HepG2 (cell line): ENCODE measurements around the gene CGB5. TPM values are rescaled to one million over a fixed set of nuclear protein-coding genes. Genes with fewer than 3 reads are reported as not detected.
"Not testable (repeated sequence)": the region's sequence is repeated elsewhere in the genome, so short reads cannot be mapped to it uniquely, and the experiment has no call there.

Experiments
- ATAC-seq: fragments of 200-7000 bp; cut with Tn5 transposase; 3 replicates; pipeline ENCODE4 v1.9.1; 2020; ENCODE audit warnings: mild to moderate bottlenecking, moderate library complexity
- BruUV-seq: library from RNA; stranded (reverse); fragments of 400-500 nt; replicated peaks from 2 replicates; lab custom pipeline; 2021; lab: Mats Ljungman, UMichigan
- CTCF ChIA-PET: fragments of 300-600 bp; formaldehyde crosslinking; extraction: SDS; loops from one replicate; lab custom pipeline; 2021; ENCODE audit warnings: low total read pairs, inconsistent platforms, low intra/inter-chr PET ratio; lab: Yijun Ruan, JAX
- POLR2A ChIA-PET: fragments of 350-600 bp; sonication (Branson Sonifier 250); formaldehyde crosslinking; loops from one replicate; lab custom pipeline; 2020; ENCODE audit warnings: antibody characterized with exemption, inconsistent platforms; lab: Yijun Ruan, JAX
- DNase-seq: peaks from one replicate; pipeline ENCODE4 v3.0.0-alpha.2; 2015; ENCODE audit warnings: low spot score
- FAIRE-seq: peaks from 3 replicates; lab custom pipeline; 2011; peaks lifted over from hg19 to GRCh38; lab: Jason Lieb, UNC
- H2AFZ ChIP-seq: one replicate; pipeline ENCODE4 v1.6.1; 2011; ENCODE audit warnings: low read length, inconsistent platforms
- H3K27ac ChIP-seq: fragments of 300-600 bp; 3 replicates; pipeline ENCODE4 v1.8.0; 2011; ENCODE audit warnings: mixed run types, mild to moderate bottlenecking, mixed read lengths, low read length, inconsistent platforms; ENCODE audit not compliant: insufficient read depth; ENCODE audit errors: extremely low read length
- H3K27me3 ChIP-seq, 2 experiments: fragments of 200-600 bp in 1 of 2; 2 replicates in 1 of 2; 3 replicates in 1 of 2; pipeline versions ENCODE4 v1.6.0 to v1.8.0; 2011; ENCODE audit warnings: low read length in 2 of 2, mild to moderate bottlenecking in 2 of 2, moderate library complexity in 2 of 2, inconsistent platforms in 1 of 2; ENCODE audit not compliant: insufficient read depth in 2 of 2, control insufficient read depth in 1 of 2
- H3K36me3 ChIP-seq, 2 experiments: fragments of 200-600 bp in 1 of 2; replicated peaks in 1 of 2; 2 replicates in 1 of 2; 3 replicates in 1 of 2; pipeline versions ENCODE4 v1.5.1 to v1.8.0; 2011; ENCODE audit warnings: low read length in 2 of 2, inconsistent platforms in 1 of 2; ENCODE audit not compliant: insufficient read depth in 2 of 2, control insufficient read depth in 1 of 2
- H3K4me1 ChIP-seq: 2 replicates; pipeline ENCODE4 v1.5.1; 2012; ENCODE audit warnings: low read length, inconsistent platforms; ENCODE audit not compliant: insufficient read depth
- H3K4me2 ChIP-seq: 2 replicates; pipeline ENCODE4 v1.6.0; 2011; ENCODE audit warnings: low read depth, low read length, inconsistent platforms
- H3K4me3 ChIP-seq, 3 experiments: fragments of 200-600 bp in 1 of 3; sonication (generic), shearing (Covaris generic) in 1 of 3; replicated peaks in 1 of 3; 2 replicates each; pipeline ENCODE4 v1.5.1; 2011 to 2016; ENCODE audit warnings: low read length in 3 of 3, inconsistent platforms in 2 of 3, low read depth in 2 of 3, mild to moderate bottlenecking in 2 of 3, control low read depth in 1 of 3, mixed read lengths in 1 of 3; ENCODE audit not compliant: insufficient read depth in 1 of 3
- H3K79me2 ChIP-seq: one replicate; pipeline ENCODE4 v1.6.1; 2011; ENCODE audit warnings: low read length, inconsistent platforms; ENCODE audit not compliant: insufficient read depth
- H3K9ac ChIP-seq: 2 replicates; pipeline ENCODE4 v1.6.0; 2011; ENCODE audit warnings: mild to moderate bottlenecking, low read depth, low read length, inconsistent platforms; ENCODE audit not compliant: insufficient read depth
- H3K9me3 ChIP-seq: 2 replicates; pipeline ENCODE4 v1.5.1; 2012; ENCODE audit warnings: mild to moderate bottlenecking, low read length
- H4K20me1 ChIP-seq: 2 replicates; pipeline ENCODE4 v1.6.0; 2011; ENCODE audit warnings: inconsistent platforms, mild to moderate bottlenecking, low read length, moderate library complexity; ENCODE audit not compliant: insufficient read depth
- CTCF ChIP-seq: sonication (generic); formaldehyde crosslinking; IDR thresholded peaks from 2 replicates; pipeline ENCODE4 v1.5.0; 2020; ENCODE audit warnings: mild to moderate bottlenecking, missing genetic modification reagents, moderate library complexity
- GATAD2A ChIP-seq: IDR thresholded peaks from 2 replicates; pipeline ENCODE4 v1.6.1; 2016
- HMGXB4 ChIP-seq, 2 experiments: sonication (generic) in 1 of 2; formaldehyde crosslinking in 1 of 2; IDR thresholded peaks; 2 replicates each; pipeline versions ENCODE4 v1.4.0 to v1.6.1; 2018 to 2020; ENCODE audit warnings: missing genetic modification reagents in 2 of 2, borderline replicate concordance in 1 of 2, low read depth in 1 of 2, mild to moderate bottlenecking in 1 of 2, missing biosample characterization in 1 of 2
- KDM2A ChIP-seq: sonication (generic); formaldehyde crosslinking; IDR thresholded peaks from 2 replicates; pipeline ENCODE4 v1.4.0; 2020; ENCODE audit warnings: low read depth, missing genetic modification reagents, borderline replicate concordance
- RAD21 ChIP-seq: fragments of 450-650 bp; formaldehyde crosslinking; IDR thresholded peaks from 2 replicates; pipeline ENCODE4 v1.5.0; 2020; ENCODE audit warnings: mild to moderate bottlenecking
- SKI ChIP-seq: fragments of 450-650 bp; IDR thresholded peaks from one replicate; pipeline ENCODE4 v1.6.1; 2018; ENCODE audit warnings: mild to moderate bottlenecking; ENCODE audit not compliant: partially characterized antibody
- SMC3 ChIP-seq: IDR thresholded peaks from 2 replicates; pipeline ENCODE4 v1.6.1; 2011; ENCODE audit warnings: low read length, improper control_type of control experiment
- STAG1 ChIP-seq: sonication (generic); formaldehyde crosslinking; IDR thresholded peaks from 2 replicates; pipeline ENCODE4 v1.4.0; 2020; ENCODE audit warnings: missing genetic modification reagents
- THAP9 ChIP-seq: sonication (generic); formaldehyde crosslinking; IDR thresholded peaks from 2 replicates; pipeline ENCODE4; 2020; ENCODE audit warnings: missing genetic modification reagents, mild to moderate bottlenecking, borderline replicate concordance
- THRA ChIP-seq: sonication (generic); formaldehyde crosslinking; IDR thresholded peaks from 2 replicates; pipeline ENCODE4 v1.4.0; 2020; ENCODE audit warnings: missing genetic modification reagents, borderline replicate concordance
- ZNF512B ChIP-seq: sonication (generic); formaldehyde crosslinking; IDR thresholded peaks from 2 replicates; pipeline ENCODE4 v1.5.1; 2020; ENCODE audit warnings: missing genetic modification reagents, mild to moderate bottlenecking, borderline replicate concordance
- WGBS: methylation state at CpG from one replicate; pipeline ENCODE4 v1.1.6; 2017; ENCODE audit warnings: low lambda C conversion rate; 5-methylcytosine and 5-hydroxymethylcytosine counted together
- in situ Hi-C: cut with HindIII; loops from 2 replicates; pipeline ENCODE4 v1.10.0; 2017; ENCODE audit warnings: low pct_unique_long_range_greater_than_20kb; ENCODE audit not compliant: extremely low pct_ligation_motif_present
- intact Hi-C: fragments of 100-400 bp; cut with micrococcal nuclease; formaldehyde crosslinking; loops from one replicate; pipeline ENCODE4 v1.10.0; 2022; ENCODE audit not compliant: unreplicated experiment
- polyA plus RNA-seq, 8 experiments: library from polyadenylated mRNA; depleted of rRNA in 3 of 8; stranded (reverse) in 7 of 8; unstranded in 1 of 8; fragments of >200 nt; fragmentation: Illumina TruSeq in 4 of 8; extraction: Trizol in 4 of 8; gene quantifications; 2 replicates each; pipeline versions ENCODE4 v1.2.1 to v1.2.3, GENCODE V29; 2011 to 2016; ENCODE audit warnings: low read depth in 4 of 8, missing spikeins in 1 of 8, mixed read lengths in 1 of 8; ENCODE audit not compliant: insufficient read depth in 1 of 8
- total RNA-seq, 5 experiments: library from RNA; depleted of rRNA; stranded (reverse); fragments of >200 nt; fragmentation: Illumina TruSeq; extraction: Trizol; gene quantifications; 2 replicates each; pipeline ENCODE4 v1.2.3, GENCODE V29; 2016; ENCODE audit warnings: low read depth in 1 of 5

The CGB5 gene
- total and polyA plus RNA-seq, 2 of the 13 experiments (the other 11 are each of a cell fraction or from before 2014, with no cell fraction given), result not detected

- WGBS, result 8% methylated on average over 8 of the region's 9 CpGs
- ATAC-seq, intact Hi-C loops: not testable (repeated sequence)
- TF ChIP-seq GATAD2A (CRISPR knock-in tag) (0 out of 2 replicates have a peak, but pooled peaks have one; percentile 28), THRA (CRISPR knock-in tag) (peak; percentile 18; the same call in 1 of the 2 replicates), SKI (peak; percentile 20), CTCF (peak; percentile 87), ZNF512B (peak; percentile 50; the same call in 1 of the 2 replicates), THAP9 (0 out of 2 replicates have a peak, but pooled peaks have one; percentile 27), HMGXB4 (CRISPR knock-in tag; IDR thresholded peaks at IDR 0.05; ENCODE audit: borderline replicate concordance in 1 of 2, low read depth in 1 of 2) (peak in 1 of 2 experiments; percentile 52; a peak in 1 of 4 replicates), SMC3 (peak; percentile 62), KDM2A (CRISPR knock-in tag) (peak; percentile 47; the same call in 1 of the 2 replicates), STAG1 (peak; percentile 82), RAD21 (CRISPR knock-in tag) (peak; percentile 66)
These were observed 31.2 kb downstream of the CGB5 start for GRCh38 chr19:49074869-49075268.

More at GRCh38 chr19:49074869-49075268, 31.2 kb downstream of the CGB5 start:
- H4K20me1 ChIP-seq, POLR2A ChIA-PET, H3K4me1 ChIP-seq, H3K4me2 ChIP-seq, H3K79me2 ChIP-seq, H3K4me3 ChIP-seq, BruUV-seq, H3K36me3 ChIP-seq, in situ Hi-C loops, H3K9me3 ChIP-seq, H3K9ac ChIP-seq, H2AFZ ChIP-seq, H3K27ac ChIP-seq: not testable (repeated sequence)
- DNase-seq (peak; percentile 20), FAIRE-seq (peak; percentile 46)
- H3K27me3 ChIP-seq, result peaks cover 2 to 22% of the 10 kb centered on the region in 2 experiments
- CTCF ChIA-PET, result interaction anchor here (0.8 kb wide), 1 partner anchor 133 kb away, joined by 3 read pairs; no protein-coding TSS in a partner anchor
